Hindlimb muscle (tissue), 1 donor: Measurements from ENCODE around the gene CELF4. TPM values are rescaled to one million over a fixed set of nuclear protein-coding genes. Genes with fewer than 3 reads are reported as not detected.

Experiments
- DNase-seq: peaks from one replicate; pipeline ENCODE4 v3.0.0-alpha.2; 2013
- polyA plus RNA-seq: library from polyadenylated mRNA; unstranded; fragments of 120-200 nt; gene quantifications from one replicate; pipeline ENCODE4 v1.2.1, GENCODE V29; 2013; ENCODE audit not compliant: insufficient read length

Gene CELF4
- polyA plus RNA-seq, 1 donor: 0.84 TPM

- no peak for DNase-seq
These were observed 129.6 kb downstream of the CELF4 start for GRCh38 chr18:37435996-37436395.

GRCh38 chr18:37435150-37435867 is 130.3 kb downstream of the CELF4 start:
- DNase-seq: no peak

GRCh38 chr18:37434161-37434860 is 131.3 kb downstream of the CELF4 start:
- no peak for DNase-seq

GRCh38 chr18:37432436-37433195 is 133.0 kb downstream of the CELF4 start:
- no peak for DNase-seq

GRCh38 chr18:37430357-37431076 is 135.1 kb downstream of the CELF4 start:
- no peak for DNase-seq

- no peak for DNase-seq
These were observed 135.8 kb downstream of the CELF4 start for GRCh38 chr18:37429791-37430190.

GRCh38 chr18:37428288-37428974 is 137.2 kb downstream of the CELF4 start:
- no peak for DNase-seq

GRCh38 chr18:37426586-37426985 is 139.0 kb downstream of the CELF4 start:
- DNase-seq: no peak

GRCh38 chr18:37425222-37425621 is 140.4 kb downstream of the CELF4 start:
- no peak for DNase-seq

- DNase-seq: no peak
These were observed 141.1 kb downstream of the CELF4 start for GRCh38 chr18:37424507-37424906.

- no peak for DNase-seq
These were observed 143.0 kb downstream of the CELF4 start for GRCh38 chr18:37422596-37422995.

- DNase-seq: no peak
These were observed 143.5 kb downstream of the CELF4 start for GRCh38 chr18:37422116-37422515.

- no peak for DNase-seq
These were observed 144.1 kb downstream of the CELF4 start for GRCh38 chr18:37421341-37422077.

- DNase-seq: no peak
These were observed 145.2 kb downstream of the CELF4 start for GRCh38 chr18:37420315-37420880.

- no peak for DNase-seq
These were observed 145.7 kb downstream of the CELF4 start for GRCh38 chr18:37419866-37420265.

- DNase-seq: no peak
These were observed 146.3 kb downstream of the CELF4 start for GRCh38 chr18:37419315-37419714.

- DNase-seq: no peak
These were observed 150.8 kb downstream of the CELF4 start for GRCh38 chr18:37414816-37415215.

- no peak for DNase-seq
These were observed 152.8 kb downstream of the CELF4 start for GRCh38 chr18:37412829-37413228.

GRCh38 chr18:37412333-37412732 is 153.3 kb downstream of the CELF4 start:
- no peak for DNase-seq

- no peak for DNase-seq
These were observed 155.7 kb downstream of the CELF4 start for GRCh38 chr18:37409878-37410277.

- no peak for DNase-seq
These were observed 156.8 kb downstream of the CELF4 start for GRCh38 chr18:37408676-37409265.
